Measurements from ENCODE around the gene WDR20.

WDR20 gene

DNA sequence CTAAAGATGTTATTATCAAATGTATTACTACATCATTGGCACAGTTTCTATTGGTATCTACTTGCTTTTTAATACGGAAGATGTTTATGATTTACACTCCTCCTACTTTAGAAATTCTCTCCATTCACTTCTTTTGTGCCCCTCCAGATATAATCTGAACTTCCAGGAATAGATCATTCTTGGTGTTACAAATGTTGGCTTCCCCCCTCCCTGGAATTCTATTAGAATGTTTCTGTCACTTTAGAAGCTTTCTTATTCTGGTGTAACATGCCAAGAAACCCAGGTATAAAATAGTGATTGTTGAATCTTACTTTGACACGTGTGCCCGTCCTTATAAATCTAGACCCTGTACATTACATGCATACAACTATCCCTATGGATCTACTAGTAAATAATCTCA lies 1.2 kb upstream of the WDR20 start:
- TF ChIP-seq, protein P1, sequence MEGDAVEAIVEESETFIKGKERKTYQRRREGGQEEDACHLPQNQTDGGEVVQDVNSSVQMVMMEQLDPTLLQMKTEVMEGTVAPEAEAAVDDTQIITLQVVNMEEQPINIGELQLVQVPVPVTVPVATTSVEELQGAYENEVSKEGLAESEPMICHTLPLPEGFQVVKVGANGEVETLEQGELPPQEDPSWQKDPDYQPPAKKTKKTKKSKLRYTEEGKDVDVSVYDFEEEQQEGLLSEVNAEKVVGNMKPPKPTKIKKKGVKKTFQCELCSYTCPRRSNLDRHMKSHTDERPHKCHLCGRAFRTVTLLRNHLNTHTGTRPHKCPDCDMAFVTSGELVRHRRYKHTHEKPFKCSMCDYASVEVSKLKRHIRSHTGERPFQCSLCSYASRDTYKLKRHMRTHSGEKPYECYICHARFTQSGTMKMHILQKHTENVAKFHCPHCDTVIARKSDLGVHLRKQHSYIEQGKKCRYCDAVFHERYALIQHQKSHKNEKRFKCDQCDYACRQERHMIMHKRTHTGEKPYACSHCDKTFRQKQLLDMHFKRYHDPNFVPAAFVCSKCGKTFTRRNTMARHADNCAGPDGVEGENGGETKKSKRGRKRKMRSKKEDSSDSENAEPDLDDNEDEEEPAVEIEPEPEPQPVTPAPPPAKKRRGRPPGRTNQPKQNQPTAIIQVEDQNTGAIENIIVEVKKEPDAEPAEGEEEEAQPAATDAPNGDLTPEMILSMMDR (IDR thresholded peaks at IDR 0.05; ENCODE audit: insufficient read depth, low read length, poor library complexity, severe bottlenecking), result no peak
- no peak for DNase-seq (ENCODE audit: extremely low read depth, insufficient read length)
- Histone ChIP-seq H3K4me3 (replicated peaks; ENCODE audit: low read depth, low read length) (peak overlapping the region; percentile 75), H3K27me3 (replicated peaks; ENCODE audit: control insufficient read depth, insufficient read depth, low read length) (no peaks in the 10 kb centered on the region), H3K36me3 (ENCODE audit: control insufficient read depth, insufficient read depth, low read length) (no peaks in the 10 kb centered on the region)

DNA sequence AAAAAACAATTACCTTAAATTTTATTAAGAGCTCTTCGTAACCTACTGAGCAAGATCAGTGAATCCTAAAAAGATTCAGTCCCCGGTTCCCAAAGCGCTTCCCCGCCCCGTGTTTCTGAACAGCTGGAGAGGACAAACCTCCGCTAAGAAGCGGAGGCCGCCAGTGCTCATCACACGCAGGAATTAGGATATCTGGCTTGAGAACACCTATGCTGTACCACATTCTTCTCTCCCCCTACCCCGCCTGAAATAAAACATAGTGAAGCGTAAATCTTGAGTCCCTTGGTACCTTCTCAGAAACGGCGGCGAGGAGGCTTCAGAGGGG lies 774 bp upstream of the WDR20 start:
- no peak for DNase-seq (ENCODE audit: extremely low read depth, insufficient read length)
- TF ChIP-seq, protein P1 (IDR thresholded peaks at IDR 0.05; ENCODE audit: insufficient read depth, low read length, poor library complexity, severe bottlenecking), result no peak
- H3K4me3 ChIP-seq (replicated peaks; ENCODE audit: low read depth, low read length), result peak overlapping the region; percentile 75
- no peaks in the 10 kb centered on the region for H3K36me3 ChIP-seq (ENCODE audit: control insufficient read depth, insufficient read depth, low read length)
- H3K27me3 ChIP-seq (replicated peaks; ENCODE audit: control insufficient read depth, insufficient read depth, low read length), result no peaks in the 10 kb centered on the region

DNA sequence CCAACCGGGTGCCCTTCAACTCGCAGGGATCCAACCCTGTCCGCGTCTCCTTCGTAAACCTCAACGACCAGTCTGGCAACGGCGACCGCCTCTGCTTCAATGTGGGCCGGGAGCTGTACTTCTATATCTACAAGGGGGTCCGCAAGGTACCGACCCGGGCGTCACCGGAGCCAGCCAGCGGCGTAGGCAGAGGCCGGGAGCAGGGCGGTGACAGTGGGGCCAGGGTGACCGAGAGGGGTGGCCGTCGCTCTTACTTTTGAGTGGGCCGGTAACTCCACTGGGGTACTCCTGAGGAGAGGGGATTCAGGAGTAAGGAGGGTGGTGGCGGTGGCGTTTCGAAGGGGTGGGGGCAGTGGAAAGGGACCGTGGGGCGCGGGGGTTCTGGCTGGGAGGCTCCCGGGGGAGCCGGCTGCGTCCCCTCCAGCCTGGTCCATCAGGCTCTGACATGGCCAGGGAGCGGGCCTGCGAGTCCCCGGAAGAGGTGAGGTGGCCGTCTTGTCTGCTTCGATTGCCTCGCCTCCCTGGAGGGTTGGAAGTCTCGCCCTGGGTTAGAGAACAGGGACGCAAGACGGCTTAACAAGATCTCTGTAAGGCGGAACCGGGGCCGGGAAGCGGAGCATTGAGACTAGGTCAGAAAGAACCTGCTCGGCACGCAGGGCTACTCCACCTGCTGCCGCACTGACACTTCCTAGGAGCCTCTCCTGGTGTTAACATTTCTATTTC lies 491 bp downstream of the WDR20 start:
- peak; percentile 52 for DNase-seq (ENCODE audit: extremely low read depth, insufficient read length)
- H3K4me3 ChIP-seq (replicated peaks; ENCODE audit: low read depth, low read length), result peak overlapping the region; percentile 95
- no peaks in the 10 kb centered on the region for H3K36me3 ChIP-seq (ENCODE audit: control insufficient read depth, insufficient read depth, low read length)
- H3K27me3 ChIP-seq (replicated peaks; ENCODE audit: control insufficient read depth, insufficient read depth, low read length), result no peaks in the 10 kb centered on the region
- TF ChIP-seq, protein P1 (IDR thresholded peaks at IDR 0.05; ENCODE audit: insufficient read depth, low read length, poor library complexity, severe bottlenecking), result no peak

DNA sequence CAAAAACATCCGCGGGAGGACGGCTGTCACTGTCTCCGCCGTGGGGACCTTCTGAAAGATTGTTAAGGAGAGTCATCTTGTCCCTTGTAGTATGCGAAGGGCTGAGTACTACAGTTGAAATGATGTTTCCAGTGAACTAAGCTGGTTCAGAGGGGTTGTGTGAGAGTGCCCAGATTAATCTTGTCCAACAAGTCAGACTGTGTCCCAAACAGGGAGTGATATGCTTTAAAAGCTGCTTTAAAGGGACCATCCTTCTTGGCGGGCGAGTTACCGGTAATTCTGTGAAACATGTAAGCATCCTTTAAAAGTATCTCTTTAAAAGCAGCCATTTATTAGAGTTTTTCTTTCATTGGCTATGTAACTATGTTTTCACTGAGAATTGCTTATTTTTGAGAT lies 1.1 kb downstream of the WDR20 start:
- no peak for DNase-seq (ENCODE audit: extremely low read depth, insufficient read length)
- Histone ChIP-seq H3K27me3 (replicated peaks; ENCODE audit: control insufficient read depth, insufficient read depth, low read length) (no peaks in the 10 kb centered on the region), H3K36me3 (ENCODE audit: control insufficient read depth, insufficient read depth, low read length) (no peaks in the 10 kb centered on the region), H3K4me3 (replicated peaks; ENCODE audit: low read depth, low read length) (peak overlapping the region; percentile 95)
- TF ChIP-seq, protein P1 (IDR thresholded peaks at IDR 0.05; ENCODE audit: insufficient read depth, low read length, poor library complexity, severe bottlenecking), result no peak

DNA sequence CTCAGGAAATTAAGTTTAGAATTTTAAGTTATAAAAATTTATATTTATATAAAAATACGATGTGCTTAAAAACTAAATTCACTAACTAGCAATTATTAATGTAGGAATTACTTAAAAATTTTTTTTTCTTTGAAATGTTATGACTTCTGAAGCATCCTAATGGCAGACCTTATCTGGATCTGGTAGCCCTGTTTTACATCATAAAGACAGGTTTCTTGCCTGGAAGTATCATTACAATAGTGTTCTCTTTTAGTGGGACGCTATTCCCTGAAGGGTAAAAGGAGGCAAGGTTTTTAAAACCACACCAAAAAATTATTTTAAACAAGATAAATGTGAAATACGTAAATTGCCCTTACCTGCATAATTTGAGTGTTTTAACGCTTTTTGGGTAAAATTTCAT lies 2.1 kb downstream of the WDR20 start:
- H3K36me3 ChIP-seq (ENCODE audit: control insufficient read depth, insufficient read depth, low read length), result no peaks in the 10 kb centered on the region
- DNase-seq (ENCODE audit: extremely low read depth, insufficient read length), result no peak
- H3K4me3 ChIP-seq (replicated peaks; ENCODE audit: low read depth, low read length), result no peak overlapping the region
- TF ChIP-seq, protein P1 (IDR thresholded peaks at IDR 0.05; ENCODE audit: insufficient read depth, low read length, poor library complexity, severe bottlenecking), result no peak
- no peaks in the 10 kb centered on the region for H3K27me3 ChIP-seq (replicated peaks; ENCODE audit: control insufficient read depth, insufficient read depth, low read length)

DNA sequence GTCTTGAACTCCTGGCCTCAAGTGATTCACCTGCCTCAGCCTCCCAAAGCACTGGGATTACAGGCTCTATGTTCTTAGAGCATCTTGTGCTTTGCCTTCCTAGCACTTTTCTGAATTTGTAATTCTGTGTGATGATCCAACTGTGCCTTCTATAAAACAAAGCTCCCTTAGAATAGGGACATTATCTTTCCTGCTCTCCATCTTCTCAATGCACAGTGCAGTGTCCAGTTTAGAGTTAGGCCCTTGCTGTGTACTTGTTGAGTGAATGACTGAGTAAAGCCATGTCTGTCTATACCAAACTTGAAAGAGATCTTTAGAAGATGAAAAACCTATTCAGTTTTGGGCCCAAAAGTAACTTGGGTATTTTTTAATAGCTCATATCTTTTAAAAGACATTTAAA lies 5.2 kb downstream of the WDR20 start:
- no peak for DNase-seq (ENCODE audit: extremely low read depth, insufficient read length)
- no peaks in the 10 kb centered on the region for H3K36me3 ChIP-seq (ENCODE audit: control insufficient read depth, insufficient read depth, low read length)
- no peak overlapping the region for H3K4me3 ChIP-seq (replicated peaks; ENCODE audit: low read depth, low read length)
- no peaks in the 10 kb centered on the region for H3K27me3 ChIP-seq (replicated peaks; ENCODE audit: control insufficient read depth, insufficient read depth, low read length)
- TF ChIP-seq, protein P1 (IDR thresholded peaks at IDR 0.05; ENCODE audit: insufficient read depth, low read length, poor library complexity, severe bottlenecking), result no peak

Data from GM06990 (cell line).